ENCODE results near the gene ARHGAP31. TPM values are rescaled to one million over a fixed set of nuclear protein-coding genes. Genes with fewer than 3 reads are reported as not detected.

ARHGAP31 gene
- total and polyA plus RNA-seq, 2 donors (not counting 1 experiment from before 2014, with no cell fraction given): 3.5 to 8.1 TPM

DNA sequence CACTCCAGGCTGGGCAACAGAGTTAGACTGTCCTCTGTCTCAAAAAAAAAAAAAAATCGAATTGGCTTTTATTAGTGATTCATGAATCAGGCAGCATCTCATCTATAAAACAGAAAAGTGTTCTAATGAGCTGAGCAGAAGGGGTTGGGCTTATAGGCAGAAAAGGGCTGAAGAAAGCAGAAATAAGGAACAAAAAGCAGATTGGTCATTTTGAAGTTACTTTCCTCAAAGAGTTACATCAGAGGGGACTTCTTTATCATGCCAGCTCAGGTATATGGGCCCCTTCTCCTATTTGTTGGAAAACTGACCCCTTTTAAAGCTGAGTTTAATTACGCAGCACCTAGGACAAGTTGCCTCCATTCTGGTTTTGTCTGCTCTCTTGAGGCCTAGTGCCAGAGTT lies 173.9 kb downstream of the ARHGAP31 start:
- no peak for TF ChIP-seq EZH2 (IDR thresholded peaks at IDR 0.05; ENCODE audit: low read length, missing control alignments)
- TF ChIP-seq, protein P1, sequence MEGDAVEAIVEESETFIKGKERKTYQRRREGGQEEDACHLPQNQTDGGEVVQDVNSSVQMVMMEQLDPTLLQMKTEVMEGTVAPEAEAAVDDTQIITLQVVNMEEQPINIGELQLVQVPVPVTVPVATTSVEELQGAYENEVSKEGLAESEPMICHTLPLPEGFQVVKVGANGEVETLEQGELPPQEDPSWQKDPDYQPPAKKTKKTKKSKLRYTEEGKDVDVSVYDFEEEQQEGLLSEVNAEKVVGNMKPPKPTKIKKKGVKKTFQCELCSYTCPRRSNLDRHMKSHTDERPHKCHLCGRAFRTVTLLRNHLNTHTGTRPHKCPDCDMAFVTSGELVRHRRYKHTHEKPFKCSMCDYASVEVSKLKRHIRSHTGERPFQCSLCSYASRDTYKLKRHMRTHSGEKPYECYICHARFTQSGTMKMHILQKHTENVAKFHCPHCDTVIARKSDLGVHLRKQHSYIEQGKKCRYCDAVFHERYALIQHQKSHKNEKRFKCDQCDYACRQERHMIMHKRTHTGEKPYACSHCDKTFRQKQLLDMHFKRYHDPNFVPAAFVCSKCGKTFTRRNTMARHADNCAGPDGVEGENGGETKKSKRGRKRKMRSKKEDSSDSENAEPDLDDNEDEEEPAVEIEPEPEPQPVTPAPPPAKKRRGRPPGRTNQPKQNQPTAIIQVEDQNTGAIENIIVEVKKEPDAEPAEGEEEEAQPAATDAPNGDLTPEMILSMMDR (conservative IDR thresholded peaks at IDR 0.05 in 1 of 2, IDR thresholded peaks at IDR 0.05 in 1 of 2; ENCODE audit: low read depth in 1 of 2, low read length in 2 of 2): no peak
- no peak overlapping the region for H3K27ac ChIP-seq (ENCODE audit: insufficient read depth, low read length)
- H3K36me3 ChIP-seq (ENCODE audit: control insufficient read depth, insufficient read depth, low read length): no peaks in the 10 kb centered on the region
- H3K9ac ChIP-seq (ENCODE audit: insufficient read depth, low read length): no peak overlapping the region
- H2AFZ ChIP-seq (ENCODE audit: low read length): peak overlapping the region; percentile 99
- H4K20me1 ChIP-seq (ENCODE audit: control insufficient read depth, extremely low read depth, insufficient read depth, low read length): no peaks in the 10 kb centered on the region
- H3K4me2 ChIP-seq (ENCODE audit: extremely low read depth, insufficient read depth, low read length): peak overlapping the region; percentile 92
- H3K4me1 ChIP-seq (ENCODE audit: control insufficient read depth, extremely low read depth, insufficient read depth, low read length): no peaks in the 10 kb centered on the region
- H3K79me2 ChIP-seq (ENCODE audit: control insufficient read depth, insufficient read depth, low read length): peaks cover 4% of the 10 kb centered on the region
- no peaks in the 10 kb centered on the region for H3K9me3 ChIP-seq (ENCODE audit: control insufficient read depth, insufficient read depth, low read depth, low read length)
- DNase-seq (ENCODE audit: low read depth in 2 of 2): no peak
- H3K4me3 ChIP-seq (replicated peaks in 1 of 4; ENCODE audit: control extremely low read depth in 1 of 4, insufficient read depth in 1 of 4, low read depth in 3 of 4, low read length in 4 of 4): peak overlapping the region in 2 of 4 experiments; percentile 75 to 96
- no peaks in the 10 kb centered on the region for H3K27me3 ChIP-seq (ENCODE audit: control insufficient read depth, insufficient read depth, low read length)

- DNase-seq (ENCODE audit: low read depth in 2 of 2): peak; percentile 34 to 47
- Histone ChIP-seq H2AFZ (ENCODE audit: low read length) (peak overlapping the region; percentile 95), H3K27ac (ENCODE audit: insufficient read depth, low read length) (no peak overlapping the region), H3K79me2 (ENCODE audit: control insufficient read depth, insufficient read depth, low read length) (no peaks in the 10 kb centered on the region), H3K9me3 (ENCODE audit: control insufficient read depth, insufficient read depth, low read depth, low read length) (no peaks in the 10 kb centered on the region), H3K4me2 (ENCODE audit: extremely low read depth, insufficient read depth, low read length) (peak overlapping the region; percentile 65), H3K27me3 (ENCODE audit: control insufficient read depth, insufficient read depth, low read length) (no peaks in the 10 kb centered on the region), H3K4me1 (ENCODE audit: control insufficient read depth, extremely low read depth, insufficient read depth, low read length) (no peaks in the 10 kb centered on the region), H3K4me3 (replicated peaks in 1 of 4; ENCODE audit: control extremely low read depth in 1 of 4, insufficient read depth in 1 of 4, low read depth in 3 of 4, low read length in 4 of 4) (peak overlapping the region; percentile 75 to 96 (median 88)), H3K36me3 (ENCODE audit: control insufficient read depth, insufficient read depth, low read length) (no peaks in the 10 kb centered on the region), H3K9ac (ENCODE audit: insufficient read depth, low read length) (peak overlapping the region; percentile 75), H4K20me1 (ENCODE audit: control insufficient read depth, extremely low read depth, insufficient read depth, low read length) (no peaks in the 10 kb centered on the region)
- TF ChIP-seq EZH2 (IDR thresholded peaks at IDR 0.05; ENCODE audit: low read length, missing control alignments): no peak
- TF ChIP-seq, protein P1 (conservative IDR thresholded peaks at IDR 0.05 in 1 of 2, IDR thresholded peaks at IDR 0.05 in 1 of 2; ENCODE audit: low read depth in 1 of 2, low read length in 2 of 2): no peak
Measured at GRCh38 chr3:119469418-119470189, 175.4 kb downstream of the ARHGAP31 start.

Other genes starting within 250 kb of the ARHGAP31 start
- not detected in 2 replicates for gene TEX55, start 148.2 kb upstream of the ARHGAP31 start, total RNA-seq
- gene TEX55, start 148.2 kb upstream of the ARHGAP31 start, polyA plus RNA-seq: not detected in 2 replicates
- not detected in 2 replicates for gene UPK1B, start 120.8 kb upstream of the ARHGAP31 start, total RNA-seq
- not detected in 2 replicates for gene UPK1B, start 120.8 kb upstream of the ARHGAP31 start, polyA plus RNA-seq
- 16.4 and 19.5 TPM in 2 replicates for gene B4GALT4, start 53.5 kb upstream of the ARHGAP31 start, total RNA-seq
- 25.8 and 32.4 TPM in 2 replicates for gene B4GALT4, start 53.5 kb upstream of the ARHGAP31 start, polyA plus RNA-seq
- gene TMEM39A, start 169.2 kb downstream of the ARHGAP31 start, total RNA-seq: 56.8 and 59.0 TPM in 2 replicates
- 32.8 and 48.0 TPM in 2 replicates for gene TMEM39A, start 169.2 kb downstream of the ARHGAP31 start, polyA plus RNA-seq
- gene POGLUT1, start 174.6 kb downstream of the ARHGAP31 start, total RNA-seq: 15.4 and 18.2 TPM in 2 replicates
- 12.1 and 15.2 TPM in 2 replicates for gene POGLUT1, start 174.6 kb downstream of the ARHGAP31 start, polyA plus RNA-seq
- gene TIMMDC1, start 204.2 kb downstream of the ARHGAP31 start, total RNA-seq: 52.6 and 59.5 TPM in 2 replicates
- 60.1 and 60.2 TPM in 2 replicates for gene TIMMDC1, start 204.2 kb downstream of the ARHGAP31 start, polyA plus RNA-seq